HG03060 (cell line): Measurements from ENCODE around the gene FIBCD1.
"Not testable (repeated sequence)": the region's sequence is repeated elsewhere in the genome, so short reads cannot be mapped to it uniquely, and the experiment has no call there.

Experiments
- ATAC-seq: cut with Tn5 transposase; IDR thresholded peaks from one replicate; pipeline ENCODE4 v1.9.1; 2021; ENCODE audit warnings: low read depth, moderate number of reproducible peaks; ENCODE audit not compliant: unreplicated experiment

The FIBCD1 gene

DNA sequence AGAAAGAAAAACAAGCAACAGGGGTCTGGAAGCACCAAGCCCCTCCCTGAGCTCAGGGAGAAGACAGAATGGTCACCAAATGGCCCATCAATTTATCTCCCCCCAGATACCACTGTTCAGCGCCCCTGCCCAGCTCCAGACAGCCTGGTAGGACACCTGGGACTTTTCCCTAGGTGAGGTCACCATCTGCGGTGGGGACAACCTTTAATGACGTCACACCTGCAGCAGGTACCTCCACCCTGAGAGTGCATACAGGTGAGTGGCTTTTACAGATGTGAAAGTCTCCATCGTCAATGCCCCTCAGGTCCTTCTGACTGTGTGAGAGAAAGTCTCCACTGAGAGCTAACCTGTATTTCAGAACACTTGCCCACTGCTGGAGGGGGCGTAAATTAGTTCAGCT lies 35.6 kb upstream of the FIBCD1 start:
- no peak for ATAC-seq

GRCh38 chr9:130973686-130974281 lies 34.7 kb upstream of the FIBCD1 start:
- ATAC-seq = no peak

GRCh38 chr9:130972957-130973685 lies 34.1 kb upstream of the FIBCD1 start:
- no peak for ATAC-seq

DNA sequence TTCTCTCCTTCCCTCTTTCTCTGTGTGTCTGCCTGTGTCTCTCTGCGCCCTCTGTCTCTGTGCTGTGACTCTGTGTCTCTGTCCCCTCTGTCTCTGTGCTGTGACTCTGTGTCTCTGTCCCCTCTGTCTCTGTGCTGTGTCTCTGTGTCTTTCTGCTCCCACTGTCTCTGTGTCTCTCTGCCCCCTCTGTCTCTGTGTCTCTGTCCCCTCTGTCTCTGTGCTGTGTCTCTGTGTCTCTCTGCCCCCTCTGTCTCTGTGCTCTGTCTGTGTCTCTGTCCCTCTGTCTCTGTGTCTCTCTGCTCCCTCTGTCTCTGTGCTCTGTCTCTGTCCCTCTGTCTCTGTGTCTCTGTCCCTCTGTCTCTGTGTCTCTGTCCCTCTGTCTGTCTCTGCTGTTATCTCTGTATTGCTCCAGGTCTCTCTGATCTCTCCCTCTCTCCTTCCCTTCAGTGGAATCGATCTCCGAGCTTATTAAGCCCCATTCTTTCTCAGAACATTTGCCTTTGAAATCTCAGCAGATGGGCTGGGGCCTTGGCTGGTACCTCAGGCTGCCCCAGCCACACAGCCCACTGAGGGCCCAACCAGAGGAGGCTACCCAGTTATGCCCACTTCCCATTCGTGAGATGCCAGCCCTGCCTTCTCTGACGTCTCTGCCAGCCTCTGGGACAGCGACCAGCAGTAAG lies 33.4 kb upstream of the FIBCD1 start:
- no peak for ATAC-seq

DNA sequence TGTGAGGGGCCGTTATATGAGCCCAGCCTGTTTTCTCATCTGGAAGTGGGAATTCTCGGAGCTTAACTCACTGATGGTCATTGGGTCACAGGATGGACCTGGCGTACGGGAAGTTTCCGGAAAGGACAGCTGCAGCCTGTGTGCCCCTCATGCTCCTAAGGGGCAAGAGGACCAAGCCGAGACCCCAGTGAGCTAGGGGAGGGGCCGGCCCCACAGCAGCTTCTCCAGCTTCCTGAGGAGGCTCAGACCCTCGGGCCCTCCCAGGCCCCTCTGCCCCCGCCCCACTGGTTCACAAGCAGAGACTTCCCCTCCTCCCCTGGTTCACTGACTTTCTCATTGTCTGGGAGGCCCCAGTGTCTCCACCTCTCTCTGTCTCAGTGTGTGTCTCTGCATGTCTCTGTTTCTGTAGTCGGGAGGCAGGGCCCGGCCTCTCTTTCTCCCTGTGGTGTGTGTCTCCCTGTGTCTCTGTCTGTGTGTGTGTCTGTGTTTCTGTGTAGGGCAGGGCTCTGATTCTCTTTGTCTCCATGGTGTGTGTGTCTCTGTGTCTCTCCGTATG lies 32.3 kb upstream of the FIBCD1 start:
- ATAC-seq = no peak

- ATAC-seq = no peak
Observed at GRCh38 chr9:130970855-130971254, 31.8 kb upstream of the FIBCD1 start.

DNA sequence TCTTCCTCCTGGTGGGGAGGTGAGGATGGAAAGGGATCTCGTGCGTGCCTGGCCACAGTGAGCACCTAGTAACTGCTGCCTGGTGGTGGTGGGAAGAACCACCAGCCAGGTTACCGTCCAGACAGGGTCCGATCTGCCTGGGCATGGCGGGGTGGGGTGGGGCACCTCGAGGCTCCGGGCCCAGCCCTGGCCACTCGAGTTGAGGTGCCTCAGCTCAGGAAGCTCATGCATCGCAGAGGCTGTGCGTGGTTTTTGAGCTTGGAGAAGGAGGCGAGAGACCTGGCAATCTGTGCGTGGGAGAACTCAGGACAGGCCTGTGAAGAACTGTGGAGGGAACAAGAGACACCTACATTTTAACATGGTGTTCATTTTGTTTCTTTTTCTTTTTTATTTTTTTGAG lies 31.0 kb upstream of the FIBCD1 start:
- no peak for ATAC-seq

GRCh38 chr9:130965680-130966079 lies 26.6 kb upstream of the FIBCD1 start:
- no peak for ATAC-seq

DNA sequence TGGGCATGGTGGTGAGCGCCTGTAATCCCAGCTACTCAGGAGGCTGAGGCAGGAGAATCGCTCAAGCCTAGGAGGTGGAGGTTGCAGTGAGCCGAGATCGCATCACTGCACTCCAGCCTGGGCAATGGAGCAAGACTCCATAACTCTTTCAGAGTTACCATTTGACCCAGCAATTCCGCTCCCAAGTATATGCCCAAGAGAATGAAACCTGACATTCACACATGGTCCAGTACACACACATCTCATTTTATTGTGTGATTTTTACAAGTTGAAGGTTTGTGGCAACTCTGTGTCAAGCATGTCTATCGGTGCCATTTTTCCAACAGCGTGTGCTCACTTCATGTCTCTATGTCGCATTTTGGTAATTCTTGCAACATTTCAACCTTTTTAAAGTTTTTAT lies 24.9 kb upstream of the FIBCD1 start:
- ATAC-seq = no peak

DNA sequence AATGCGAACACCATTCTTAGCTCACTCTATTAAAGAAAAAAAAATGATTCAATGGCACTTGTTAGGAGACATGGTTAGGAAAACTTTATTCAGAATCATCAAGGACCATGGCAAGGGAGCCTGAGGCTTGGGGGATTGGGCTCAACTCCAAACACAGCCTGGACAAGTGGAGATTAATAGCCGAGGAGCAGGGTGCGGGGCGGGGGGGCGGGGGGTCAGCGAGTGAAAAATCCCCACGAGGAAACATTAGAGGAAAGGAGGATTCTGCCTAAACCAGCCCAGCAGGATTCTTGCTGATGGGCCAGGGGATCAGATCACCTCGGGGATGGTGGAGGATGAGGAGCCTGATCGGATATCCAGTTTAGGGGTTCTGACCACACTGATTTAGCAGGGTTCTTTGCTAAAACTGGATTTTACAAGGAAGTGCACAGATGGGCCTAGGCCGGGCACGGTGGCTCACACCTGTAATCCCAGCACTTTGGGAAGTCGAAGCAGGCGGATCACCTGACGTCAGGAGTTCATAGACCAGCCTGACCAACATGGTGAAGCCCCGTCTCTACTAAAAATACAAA lies 24.4 kb upstream of the FIBCD1 start:
- no peak for ATAC-seq

DNA sequence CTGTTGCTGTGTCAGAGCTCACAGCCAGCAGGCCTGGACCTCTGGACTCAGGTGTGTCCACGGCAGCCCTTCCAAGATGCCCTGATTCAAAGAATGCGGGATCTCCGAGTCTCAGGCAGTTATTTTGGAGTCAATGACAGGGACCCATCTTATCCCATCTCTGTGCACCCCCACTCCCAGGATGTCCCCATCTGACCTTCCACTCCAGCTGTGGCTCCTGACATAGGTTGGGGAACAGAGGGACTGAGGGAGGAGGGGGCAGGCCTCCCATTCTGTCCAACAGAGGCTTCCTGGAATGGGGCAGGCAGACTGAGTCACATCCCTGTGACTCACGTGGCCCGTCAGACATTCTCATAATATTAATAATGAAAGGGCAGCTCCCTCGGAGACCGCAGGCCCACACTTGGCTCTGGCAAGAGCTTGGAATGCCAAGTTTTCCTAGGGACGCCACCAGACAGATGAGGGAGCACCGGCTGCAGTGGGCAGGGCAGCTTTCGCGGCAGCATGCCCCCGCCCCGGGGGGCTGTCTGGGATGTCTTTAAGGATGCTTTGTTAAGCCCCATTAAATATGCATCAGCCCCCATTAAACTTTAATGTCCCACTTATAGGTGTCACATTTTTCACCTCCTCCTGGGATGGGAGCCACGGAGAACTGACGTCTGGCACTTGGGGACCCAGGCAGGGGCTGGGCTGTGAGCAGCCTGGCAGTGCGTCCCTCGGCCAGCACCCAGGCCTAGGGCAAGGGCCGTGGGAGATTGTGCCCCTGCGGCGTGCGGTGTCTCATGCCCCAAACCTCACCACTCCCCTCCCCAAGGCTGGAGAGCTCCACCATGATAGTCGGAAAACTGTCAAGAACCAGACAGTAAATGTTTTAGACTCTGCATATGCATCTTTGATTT lies 23.6 kb upstream of the FIBCD1 start:
- ATAC-seq = no peak

- no peak for ATAC-seq
Observed at GRCh38 chr9:130961511-130962300, 22.7 kb upstream of the FIBCD1 start.

GRCh38 chr9:130960522-130961378 lies 21.7 kb upstream of the FIBCD1 start:
- ATAC-seq = no peak

DNA sequence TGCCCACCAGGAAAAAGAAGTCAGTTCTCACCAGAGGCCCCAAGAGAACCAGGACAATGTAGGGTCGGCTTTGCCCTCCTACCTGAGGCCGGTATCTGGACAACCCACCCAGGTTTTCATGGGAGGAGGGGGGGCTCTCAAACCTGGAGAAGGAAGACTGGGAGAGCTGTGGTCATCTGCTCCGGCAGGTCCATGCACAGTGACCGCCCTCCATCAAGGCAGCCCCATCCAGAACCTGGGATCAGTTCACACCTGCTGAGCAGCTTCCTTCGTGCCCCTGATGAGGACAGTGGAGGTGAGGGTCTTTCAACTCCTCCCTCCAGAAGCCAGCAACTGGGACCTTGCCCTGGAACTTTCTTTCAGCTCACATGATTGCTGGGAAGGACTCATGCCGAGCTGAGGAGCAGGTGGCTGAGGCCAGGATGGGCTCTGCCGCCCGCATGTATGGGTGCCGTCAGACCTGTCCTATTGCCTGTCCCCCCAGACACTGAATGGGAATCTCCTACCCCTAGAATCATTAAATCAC lies 20.8 kb upstream of the FIBCD1 start:
- ATAC-seq = no peak

GRCh38 chr9:130958564-130958963 lies 19.5 kb upstream of the FIBCD1 start:
- ATAC-seq = not testable (repeated sequence)

- ATAC-seq = no peak
Observed at GRCh38 chr9:130957451-130958203, 18.6 kb upstream of the FIBCD1 start.

DNA sequence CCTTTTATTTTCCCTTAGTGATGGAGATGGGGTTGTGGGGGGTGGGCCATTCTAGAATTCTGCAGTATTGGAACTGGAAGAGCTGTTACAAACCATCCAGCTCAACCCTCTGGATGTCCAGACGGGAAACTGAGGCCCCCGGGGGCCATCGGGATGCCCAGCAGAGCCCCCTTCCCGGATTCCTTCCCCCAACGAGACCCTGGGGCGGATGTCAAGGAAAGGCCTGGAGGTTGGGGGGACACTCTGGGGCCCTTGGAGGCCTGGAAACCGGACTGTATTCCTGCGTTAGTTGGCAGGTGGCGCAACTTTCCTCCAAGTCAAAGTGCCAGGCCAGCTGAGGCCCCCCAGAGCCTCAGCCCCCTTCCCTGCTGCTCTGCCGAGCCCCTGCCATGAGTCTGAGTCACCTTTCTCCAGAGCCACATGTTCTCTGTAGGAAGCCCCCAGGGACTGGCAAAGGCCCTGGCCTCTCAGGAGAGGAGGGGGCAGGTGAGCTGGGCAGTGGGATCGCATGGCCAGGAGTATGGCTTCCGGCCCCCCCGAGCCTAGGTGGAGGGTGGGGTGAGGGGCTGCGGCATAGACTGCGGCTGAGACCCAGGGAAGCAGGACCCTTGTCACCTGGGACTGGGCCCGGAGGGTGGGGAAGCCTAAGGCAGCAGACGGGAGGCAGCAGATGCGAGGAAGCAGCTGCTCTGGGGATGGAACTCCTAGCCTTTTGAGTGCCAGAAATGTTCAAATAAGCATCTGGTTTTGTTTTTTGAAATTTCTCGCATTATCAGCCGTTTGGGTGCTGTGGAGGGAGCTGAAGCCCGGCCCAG lies 17.8 kb upstream of the FIBCD1 start:
- ATAC-seq = no peak
